ENCODE results near the gene LCORL.

DNA sequence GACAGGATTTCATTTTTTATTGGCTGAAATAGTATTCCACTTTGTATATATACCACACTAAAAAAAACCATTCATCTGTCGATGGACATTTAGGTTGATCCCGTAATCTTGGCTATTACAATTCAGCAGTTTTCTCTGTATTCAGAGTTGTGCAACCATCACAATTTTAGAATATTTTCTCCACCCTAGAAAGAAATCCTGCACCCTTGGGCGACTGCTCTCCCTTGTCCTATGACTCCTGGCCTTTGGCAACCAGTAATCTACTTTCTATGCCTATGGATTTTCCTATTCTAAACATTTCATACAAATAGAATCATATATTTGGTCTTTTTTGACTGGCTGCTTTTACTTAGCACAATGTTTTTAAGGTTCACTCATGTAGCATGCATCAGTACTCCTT is 126.1 kb downstream of the LCORL start:
- TF ChIP-seq, protein P1, sequence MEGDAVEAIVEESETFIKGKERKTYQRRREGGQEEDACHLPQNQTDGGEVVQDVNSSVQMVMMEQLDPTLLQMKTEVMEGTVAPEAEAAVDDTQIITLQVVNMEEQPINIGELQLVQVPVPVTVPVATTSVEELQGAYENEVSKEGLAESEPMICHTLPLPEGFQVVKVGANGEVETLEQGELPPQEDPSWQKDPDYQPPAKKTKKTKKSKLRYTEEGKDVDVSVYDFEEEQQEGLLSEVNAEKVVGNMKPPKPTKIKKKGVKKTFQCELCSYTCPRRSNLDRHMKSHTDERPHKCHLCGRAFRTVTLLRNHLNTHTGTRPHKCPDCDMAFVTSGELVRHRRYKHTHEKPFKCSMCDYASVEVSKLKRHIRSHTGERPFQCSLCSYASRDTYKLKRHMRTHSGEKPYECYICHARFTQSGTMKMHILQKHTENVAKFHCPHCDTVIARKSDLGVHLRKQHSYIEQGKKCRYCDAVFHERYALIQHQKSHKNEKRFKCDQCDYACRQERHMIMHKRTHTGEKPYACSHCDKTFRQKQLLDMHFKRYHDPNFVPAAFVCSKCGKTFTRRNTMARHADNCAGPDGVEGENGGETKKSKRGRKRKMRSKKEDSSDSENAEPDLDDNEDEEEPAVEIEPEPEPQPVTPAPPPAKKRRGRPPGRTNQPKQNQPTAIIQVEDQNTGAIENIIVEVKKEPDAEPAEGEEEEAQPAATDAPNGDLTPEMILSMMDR (conservative IDR thresholded peaks at IDR 0.05) = no peak
- no peak for TF ChIP-seq EZH2 (IDR thresholded peaks at IDR 0.05; ENCODE audit: low read depth)

Measured in PC-9 (cell line).